RCC 7860 (cell line): ENCODE results near the gene DIP2C.
A peak's percentile ranks its signal among the peaks of the same experiment; 100 is the strongest.

Source experiments
- DNase-seq: peaks from one replicate; pipeline ENCODE4 v3.0.0-alpha.2; 2015; ENCODE audit warnings: low spot score
- FAIRE-seq: peaks from 2 replicates; lab custom pipeline; 2012; peaks lifted over from hg19 to GRCh38; lab: Jason Lieb, UNC

DIP2C gene

DNA sequence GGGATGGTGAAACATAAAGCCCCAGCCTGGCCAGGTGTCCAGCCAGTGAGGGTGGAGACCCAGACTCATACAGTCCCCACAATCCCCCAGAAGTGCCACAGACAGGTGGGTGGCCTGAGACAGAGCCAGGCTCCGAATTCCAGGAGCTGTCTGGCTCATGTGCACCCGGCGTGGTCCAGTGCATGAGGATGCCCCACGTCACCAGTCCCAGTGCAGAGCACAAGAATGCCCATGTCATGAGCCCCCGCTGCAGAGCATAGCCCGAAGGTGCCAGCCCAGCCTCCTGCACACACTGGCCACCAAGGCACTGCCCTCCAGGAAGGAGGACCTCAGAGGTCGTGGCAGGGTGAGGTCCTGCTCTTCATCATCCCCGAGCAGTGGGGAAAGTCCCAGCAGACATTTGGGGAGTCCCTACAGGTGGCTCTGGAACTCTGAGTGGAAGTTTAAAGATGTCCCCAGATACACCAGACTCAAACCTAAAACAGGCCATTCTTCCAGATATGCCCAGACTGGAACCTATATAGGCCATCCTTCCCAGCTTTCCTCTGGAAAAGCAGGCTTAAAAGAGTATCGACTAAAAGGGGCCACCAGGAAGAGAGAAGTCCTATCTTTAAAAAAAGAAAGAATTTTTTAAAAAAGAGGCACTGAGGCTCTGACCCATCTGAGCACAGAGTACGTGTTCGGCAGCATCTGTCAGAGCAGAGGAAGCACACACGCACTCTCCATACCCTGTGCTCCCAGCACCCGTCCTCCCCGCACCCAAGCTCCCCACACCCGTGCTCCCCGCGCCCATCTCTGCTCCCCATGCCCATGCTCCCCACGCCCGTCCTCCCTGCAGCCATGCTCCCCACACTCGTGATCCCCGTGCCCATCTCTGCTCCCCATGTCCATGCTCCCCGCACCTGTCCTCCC is 11.5 kb downstream of the DIP2C start:
- no peak for DNase-seq

DNA sequence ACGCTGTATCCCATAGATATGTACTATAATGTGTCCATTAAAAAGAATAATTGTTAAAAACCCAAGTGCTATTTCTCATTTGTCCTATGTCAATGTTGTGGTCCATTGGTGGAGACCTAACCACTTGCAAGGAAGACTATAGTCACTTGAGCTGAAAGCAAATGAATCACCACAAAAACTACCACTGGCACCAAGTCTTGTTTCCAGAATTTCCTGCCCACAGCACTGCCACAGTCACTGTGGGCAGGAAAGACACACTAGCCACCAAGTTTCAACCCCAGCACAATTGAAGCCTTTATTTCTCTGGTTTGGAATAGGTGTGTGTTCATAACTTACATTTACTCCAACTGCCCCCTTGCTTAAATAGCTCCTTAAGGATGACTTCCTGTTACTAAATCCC is 12.4 kb downstream of the DIP2C start:
- FAIRE-seq, result no peak
- no peak for DNase-seq

More for the DNA sequence above, 11.5 kb downstream of the DIP2C start:
- no peak for FAIRE-seq

- no peak for FAIRE-seq
Measured at GRCh38 chr10:676178-676577, 13.3 kb downstream of the DIP2C start.

DNA sequence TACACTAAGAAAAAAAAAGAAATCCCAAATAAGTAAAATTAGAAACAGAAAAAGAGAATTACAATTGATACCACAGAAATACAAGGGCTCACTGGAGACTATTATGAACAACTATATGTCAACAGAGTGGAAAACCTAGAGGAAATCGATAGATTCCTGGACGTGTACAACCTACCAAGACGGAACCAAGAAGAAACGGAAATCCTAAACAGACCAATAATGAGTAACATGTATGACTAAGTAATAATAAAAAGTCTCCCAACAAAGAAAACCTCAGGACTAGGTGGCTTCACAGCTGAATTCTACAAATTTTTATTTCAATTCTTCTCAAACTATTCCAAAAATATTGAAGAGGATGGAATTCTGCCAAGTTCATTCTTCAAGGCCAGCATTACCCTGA is 13.9 kb downstream of the DIP2C start:
- no peak for FAIRE-seq

More at GRCh38 chr10:676178-676577, 13.3 kb downstream of the DIP2C start:
- DNase-seq, result no peak

GRCh38 chr10:673492-673891 is 16.0 kb downstream of the DIP2C start:
- DNase-seq (no peak), FAIRE-seq (no peak)

More for the DNA sequence above, 13.9 kb downstream of the DIP2C start:
- no peak for DNase-seq

DNA sequence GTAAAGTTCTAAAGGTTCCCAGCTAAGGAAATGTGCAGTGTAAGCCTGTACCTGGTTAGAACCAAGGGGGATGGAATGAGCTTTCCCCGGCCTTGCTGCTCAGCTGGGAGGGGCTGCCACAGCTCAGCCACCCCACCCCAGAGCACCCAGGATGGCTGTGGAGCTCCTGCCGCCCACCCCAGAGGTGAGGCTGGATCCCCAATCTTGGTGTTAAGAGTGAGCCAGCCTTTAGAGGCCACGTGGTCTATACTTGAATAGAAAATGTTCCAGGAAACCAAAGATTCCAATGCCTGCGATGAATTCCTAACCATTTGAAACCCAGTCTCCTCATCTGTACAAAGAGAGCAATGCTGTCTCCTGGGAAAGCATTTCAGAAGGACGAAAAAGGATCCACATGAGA is 16.5 kb downstream of the DIP2C start:
- FAIRE-seq, result no peak

GRCh38 chr10:672203-672602 is 17.3 kb downstream of the DIP2C start:
- no peak for FAIRE-seq
- no peak for DNase-seq

More for the DNA sequence above, 16.5 kb downstream of the DIP2C start:
- DNase-seq, result no peak

DNA sequence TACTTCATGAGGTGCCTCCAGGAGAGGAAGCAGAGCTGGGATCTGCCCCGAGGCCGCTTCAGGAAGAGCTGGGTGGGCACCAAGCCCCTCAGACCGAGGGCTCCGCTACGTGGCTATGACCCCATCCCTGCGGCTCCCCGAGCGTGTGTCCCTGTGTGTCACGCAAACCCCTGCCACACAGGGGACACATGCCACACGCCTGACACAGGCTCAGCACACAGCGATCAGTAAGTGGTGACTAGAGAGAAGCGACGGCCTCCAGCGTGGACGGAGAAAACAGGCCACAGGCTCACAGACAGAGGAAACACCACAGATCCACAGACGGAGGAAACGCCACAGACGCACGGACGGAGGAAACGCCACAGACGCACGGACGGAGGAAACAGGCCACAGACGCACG is 18.5 kb downstream of the DIP2C start:
- FAIRE-seq (no peak), DNase-seq (no peak)

- FAIRE-seq (no peak), DNase-seq (no peak)
Measured at GRCh38 chr10:670038-670437, 19.4 kb downstream of the DIP2C start.

DNA sequence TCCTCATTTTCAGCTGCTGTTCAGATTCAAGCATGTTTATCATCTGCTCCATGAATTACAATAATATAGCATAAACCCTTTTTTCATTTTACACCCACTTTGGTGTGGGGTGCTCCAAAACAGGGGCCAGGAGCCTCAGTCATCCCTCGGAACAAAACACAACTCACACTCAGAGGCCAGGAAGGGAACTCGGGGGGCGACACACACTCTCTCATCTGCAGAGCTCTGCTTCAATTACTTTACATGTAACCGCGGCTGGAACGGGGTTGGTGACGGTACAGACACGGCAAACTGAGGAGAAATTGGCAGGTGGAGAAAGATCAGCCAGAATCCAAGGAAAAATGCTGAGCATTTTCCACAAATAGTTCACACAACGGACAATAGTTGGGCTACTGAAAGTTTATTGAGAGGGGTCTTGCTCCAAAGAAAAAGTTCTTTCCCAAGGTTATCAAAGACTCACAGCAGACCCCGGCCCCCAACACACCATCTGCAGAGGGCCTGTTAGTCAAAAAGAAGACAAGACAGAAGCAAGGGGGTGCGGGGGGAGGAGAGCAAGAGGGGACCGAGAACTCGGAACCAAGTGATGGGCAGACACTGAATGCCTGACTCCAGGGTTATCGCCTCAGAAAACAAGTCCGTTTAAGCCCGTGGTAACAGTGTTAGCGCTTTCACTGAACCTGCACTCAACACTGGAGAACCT is 20.5 kb downstream of the DIP2C start:
- FAIRE-seq (no peak), DNase-seq (no peak)

DNA sequence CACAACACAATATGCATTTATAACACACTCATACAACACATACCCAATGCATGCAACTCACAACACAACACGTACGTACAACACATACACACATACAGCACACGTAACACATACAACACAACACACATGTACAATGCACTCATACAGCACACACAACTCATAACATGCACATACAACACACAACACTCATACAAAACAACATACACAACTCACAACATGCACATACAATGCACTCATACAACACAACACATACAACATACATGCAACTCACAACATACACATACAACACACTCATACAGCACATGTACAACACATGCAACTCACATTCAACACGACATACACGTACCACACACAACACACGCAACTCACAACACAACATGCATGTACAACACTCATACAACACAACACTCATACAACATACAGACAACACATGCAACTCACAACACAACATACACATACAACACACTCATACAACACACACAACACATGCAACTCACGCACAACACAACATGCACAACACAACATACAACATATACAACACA is 21.8 kb downstream of the DIP2C start:
- no peak for FAIRE-seq
- DNase-seq, result no peak

- no peak for FAIRE-seq
Measured at GRCh38 chr10:667096-667495, 22.4 kb downstream of the DIP2C start.

GRCh38 chr10:666237-667012 is 23.0 kb downstream of the DIP2C start:
- FAIRE-seq (no peak), DNase-seq (no peak)

More at GRCh38 chr10:667096-667495, 22.4 kb downstream of the DIP2C start:
- DNase-seq, result no peak

DNA sequence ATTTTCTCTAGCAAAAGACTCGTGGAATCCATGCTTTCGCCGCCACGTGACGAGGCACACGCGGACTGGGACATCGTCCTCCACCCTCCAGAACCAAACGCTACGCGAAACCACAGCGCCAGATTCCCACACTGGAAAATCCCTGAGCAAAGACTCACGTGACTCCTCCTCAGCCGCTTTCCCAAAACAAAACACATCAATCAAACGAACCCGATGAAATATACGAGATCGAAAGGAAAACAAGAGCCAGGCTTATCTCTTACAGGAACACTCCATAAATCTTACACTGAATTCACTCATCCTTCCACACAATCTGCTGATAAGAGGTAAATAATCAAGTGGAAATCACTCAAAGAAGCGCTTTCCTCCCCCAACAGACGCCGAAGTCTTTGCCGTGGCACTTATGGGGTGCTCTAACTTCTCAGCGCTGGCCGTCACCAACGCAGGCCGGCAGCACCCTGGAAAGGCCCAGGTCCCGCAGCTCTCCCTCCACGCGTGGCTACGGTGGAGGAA is 23.8 kb downstream of the DIP2C start:
- FAIRE-seq (no peak), DNase-seq (peak; percentile 32)

- DNase-seq, result no peak
- FAIRE-seq, result no peak
Measured at GRCh38 chr10:664893-665292, 24.6 kb downstream of the DIP2C start.

GRCh38 chr10:664301-664700 is 25.2 kb downstream of the DIP2C start:
- FAIRE-seq, result peak; percentile 76
- DNase-seq, result peak; percentile 14

DNA sequence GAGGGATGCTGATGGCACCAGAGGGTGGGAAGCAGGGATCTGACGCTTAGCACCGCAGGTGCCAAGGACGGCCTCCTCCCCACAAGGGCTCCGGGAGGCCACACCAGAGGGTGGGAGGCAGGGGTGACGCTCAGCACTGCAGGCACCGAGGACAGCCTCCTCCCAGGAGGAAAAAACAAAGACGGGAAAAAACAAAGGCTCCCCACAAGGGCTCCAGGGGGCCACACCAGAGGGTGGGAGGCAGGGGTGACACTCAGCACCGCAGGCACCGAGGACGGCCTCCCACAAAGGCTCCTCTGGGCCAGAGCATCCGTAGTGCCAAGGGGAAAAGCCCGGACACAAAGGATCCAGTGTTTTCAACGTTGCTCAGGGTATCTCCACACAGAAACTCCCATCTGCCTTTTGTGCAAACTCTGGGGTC is 25.6 kb downstream of the DIP2C start:
- DNase-seq (no peak), FAIRE-seq (no peak)

- DNase-seq, result no peak
- FAIRE-seq, result no peak
Measured at GRCh38 chr10:663466-663751, 26.1 kb downstream of the DIP2C start.

- FAIRE-seq, result no peak
- DNase-seq, result no peak
Measured at GRCh38 chr10:662686-663465, 26.6 kb downstream of the DIP2C start.

DNA sequence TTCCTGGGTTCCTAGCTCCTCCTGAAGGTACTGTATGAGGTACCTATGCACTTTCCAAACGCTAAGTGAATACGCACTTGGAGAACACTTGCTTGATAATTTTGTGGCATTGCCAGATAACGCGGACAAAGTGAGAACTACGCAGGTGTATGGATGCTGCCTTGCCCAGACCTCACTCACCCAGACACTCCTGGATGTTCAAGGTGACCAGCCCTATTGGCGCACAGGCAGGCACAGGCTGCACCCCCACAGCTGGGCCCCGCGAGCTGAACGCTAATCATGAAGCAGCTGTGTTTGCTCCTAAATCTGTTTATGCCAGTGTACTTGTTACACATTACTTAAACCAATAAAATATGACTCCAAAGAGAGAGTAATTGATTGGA is 27.3 kb downstream of the DIP2C start:
- no peak for FAIRE-seq
- DNase-seq, result no peak
